DND-41 (cell line): ENCODE results near the gene IL4I1.

Experiments
- EZH2 ChIP-seq: IDR thresholded peaks from 3 replicates; pipeline ENCODE4 v1.6.1; 2012; ENCODE audit warnings: borderline replicate concordance, low read depth, mild to moderate bottlenecking, moderate library complexity, low read length, inconsistent platforms; ENCODE audit not compliant: severe bottlenecking
- TF ChIP-seq, protein P1 (sequence below): IDR thresholded peaks from 2 replicates; pipeline ENCODE4 v1.5.1; 2012; ENCODE audit warnings: borderline replicate concordance, low read length, moderate library complexity, mild to moderate bottlenecking; ENCODE audit not compliant: poor library complexity, severe bottlenecking; ENCODE audit errors: extremely low read depth

DNA sequence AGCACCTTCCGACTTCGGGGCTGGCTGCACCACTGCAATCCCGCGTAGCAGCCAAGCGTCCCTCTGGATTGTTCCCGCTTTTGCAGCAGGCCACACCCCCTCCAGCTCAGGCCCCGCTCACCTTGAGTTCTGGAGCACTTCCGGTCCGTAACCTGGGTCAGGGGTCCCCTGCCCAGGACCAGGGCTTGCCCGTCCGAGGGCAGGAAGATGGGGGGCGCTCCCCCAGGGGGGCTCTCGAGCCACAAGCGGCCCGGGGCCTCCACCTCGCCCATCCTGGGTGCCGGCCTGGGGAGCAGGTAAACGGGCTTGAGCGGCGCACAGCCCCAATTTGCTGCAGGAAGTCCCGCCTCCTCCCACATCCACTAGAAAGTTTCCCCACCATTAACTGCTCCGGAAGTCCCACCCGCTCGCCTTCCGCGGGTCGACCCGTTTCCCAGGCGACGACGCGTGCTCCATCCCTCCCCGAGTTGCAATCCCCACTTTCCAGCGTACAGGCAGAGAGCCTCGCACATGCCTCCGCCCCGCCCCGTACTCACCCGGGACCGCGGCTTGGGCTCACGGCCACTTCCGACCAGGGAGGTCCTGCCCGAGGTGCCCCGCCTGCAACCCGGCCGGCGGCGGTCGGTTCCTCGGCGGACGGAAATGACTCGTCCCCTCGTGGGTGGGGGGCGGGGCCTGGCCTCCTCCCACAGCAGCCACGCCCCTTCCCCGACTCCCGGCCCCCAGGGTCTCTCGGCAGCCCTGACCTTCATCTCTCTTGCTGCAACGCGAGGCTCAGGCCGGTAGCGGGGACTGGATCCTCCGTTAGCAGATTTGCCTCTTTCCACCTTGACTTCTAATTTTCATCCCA, 29.5 kb downstream of the IL4I1 start, which contains the start of gene PNKP:
- TF ChIP-seq, protein P1, sequence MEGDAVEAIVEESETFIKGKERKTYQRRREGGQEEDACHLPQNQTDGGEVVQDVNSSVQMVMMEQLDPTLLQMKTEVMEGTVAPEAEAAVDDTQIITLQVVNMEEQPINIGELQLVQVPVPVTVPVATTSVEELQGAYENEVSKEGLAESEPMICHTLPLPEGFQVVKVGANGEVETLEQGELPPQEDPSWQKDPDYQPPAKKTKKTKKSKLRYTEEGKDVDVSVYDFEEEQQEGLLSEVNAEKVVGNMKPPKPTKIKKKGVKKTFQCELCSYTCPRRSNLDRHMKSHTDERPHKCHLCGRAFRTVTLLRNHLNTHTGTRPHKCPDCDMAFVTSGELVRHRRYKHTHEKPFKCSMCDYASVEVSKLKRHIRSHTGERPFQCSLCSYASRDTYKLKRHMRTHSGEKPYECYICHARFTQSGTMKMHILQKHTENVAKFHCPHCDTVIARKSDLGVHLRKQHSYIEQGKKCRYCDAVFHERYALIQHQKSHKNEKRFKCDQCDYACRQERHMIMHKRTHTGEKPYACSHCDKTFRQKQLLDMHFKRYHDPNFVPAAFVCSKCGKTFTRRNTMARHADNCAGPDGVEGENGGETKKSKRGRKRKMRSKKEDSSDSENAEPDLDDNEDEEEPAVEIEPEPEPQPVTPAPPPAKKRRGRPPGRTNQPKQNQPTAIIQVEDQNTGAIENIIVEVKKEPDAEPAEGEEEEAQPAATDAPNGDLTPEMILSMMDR, result no peak
- TF ChIP-seq EZH2, result no peak
